ENCODE results near the gene CYTH1.

The CYTH1 gene

DNA sequence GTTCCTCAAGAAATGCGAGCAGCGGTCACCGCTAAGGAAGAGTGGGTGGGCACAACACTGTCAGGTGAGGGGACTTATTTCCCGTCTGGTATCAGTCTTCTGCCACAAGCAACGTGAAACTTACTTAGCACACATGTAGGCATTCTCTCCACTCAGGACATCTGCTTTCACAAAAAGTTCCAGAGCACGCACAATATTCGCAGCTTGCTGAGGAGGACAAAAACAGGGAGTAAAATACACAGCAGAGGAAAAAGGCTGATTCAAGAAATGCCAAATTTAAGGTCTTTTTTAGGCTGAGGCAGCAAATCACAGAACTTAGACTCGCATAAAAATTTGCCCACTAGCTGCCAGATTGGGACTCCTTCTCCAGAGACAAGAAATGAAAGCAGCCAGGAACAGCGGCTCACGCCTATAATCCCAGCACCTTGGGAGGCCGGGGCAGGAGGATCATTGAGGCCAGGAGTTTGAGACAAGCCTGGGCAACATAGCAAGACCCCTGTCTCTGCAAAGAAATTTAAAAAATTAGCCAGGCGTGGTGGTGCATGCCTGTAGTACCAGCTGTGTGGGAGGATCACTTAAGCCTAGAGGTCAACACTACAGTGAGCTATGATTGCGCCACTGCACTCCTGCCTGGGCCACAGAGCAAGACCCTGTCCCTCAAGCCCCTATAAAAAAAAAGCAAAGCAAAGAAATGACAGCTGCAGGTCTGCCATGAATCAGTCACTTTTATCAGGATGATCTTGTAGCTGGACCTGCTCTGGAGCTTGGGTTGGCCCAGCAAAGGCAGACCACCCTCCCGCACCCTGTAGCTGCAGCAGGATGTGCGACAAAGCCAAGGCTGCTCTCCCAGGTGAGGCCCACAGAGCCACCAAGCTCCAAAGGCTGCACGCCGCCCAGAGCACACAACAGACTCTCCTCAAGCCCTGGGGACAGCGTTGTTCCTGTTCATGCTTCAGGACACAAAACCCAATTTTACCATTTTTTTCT, 38.0 kb upstream of the CYTH1 start:
- Histone ChIP-seq H3K36me3 (peaks cover 87% of the 10 kb centered on the region), H3K4me3 (ENCODE audit: low read depth, low read length) (no peak overlapping the region), H3K27me3 (no peaks in the 10 kb centered on the region), H3K9me3 (no peaks in the 10 kb centered on the region), H3K4me1 (peaks cover 13% of the 10 kb centered on the region)
- TF ChIP-seq, protein P1, sequence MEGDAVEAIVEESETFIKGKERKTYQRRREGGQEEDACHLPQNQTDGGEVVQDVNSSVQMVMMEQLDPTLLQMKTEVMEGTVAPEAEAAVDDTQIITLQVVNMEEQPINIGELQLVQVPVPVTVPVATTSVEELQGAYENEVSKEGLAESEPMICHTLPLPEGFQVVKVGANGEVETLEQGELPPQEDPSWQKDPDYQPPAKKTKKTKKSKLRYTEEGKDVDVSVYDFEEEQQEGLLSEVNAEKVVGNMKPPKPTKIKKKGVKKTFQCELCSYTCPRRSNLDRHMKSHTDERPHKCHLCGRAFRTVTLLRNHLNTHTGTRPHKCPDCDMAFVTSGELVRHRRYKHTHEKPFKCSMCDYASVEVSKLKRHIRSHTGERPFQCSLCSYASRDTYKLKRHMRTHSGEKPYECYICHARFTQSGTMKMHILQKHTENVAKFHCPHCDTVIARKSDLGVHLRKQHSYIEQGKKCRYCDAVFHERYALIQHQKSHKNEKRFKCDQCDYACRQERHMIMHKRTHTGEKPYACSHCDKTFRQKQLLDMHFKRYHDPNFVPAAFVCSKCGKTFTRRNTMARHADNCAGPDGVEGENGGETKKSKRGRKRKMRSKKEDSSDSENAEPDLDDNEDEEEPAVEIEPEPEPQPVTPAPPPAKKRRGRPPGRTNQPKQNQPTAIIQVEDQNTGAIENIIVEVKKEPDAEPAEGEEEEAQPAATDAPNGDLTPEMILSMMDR (IDR thresholded peaks at IDR 0.05; ENCODE audit: low read depth, low read length), result no peak
- DNase-seq, result peak; percentile 47

DNA sequence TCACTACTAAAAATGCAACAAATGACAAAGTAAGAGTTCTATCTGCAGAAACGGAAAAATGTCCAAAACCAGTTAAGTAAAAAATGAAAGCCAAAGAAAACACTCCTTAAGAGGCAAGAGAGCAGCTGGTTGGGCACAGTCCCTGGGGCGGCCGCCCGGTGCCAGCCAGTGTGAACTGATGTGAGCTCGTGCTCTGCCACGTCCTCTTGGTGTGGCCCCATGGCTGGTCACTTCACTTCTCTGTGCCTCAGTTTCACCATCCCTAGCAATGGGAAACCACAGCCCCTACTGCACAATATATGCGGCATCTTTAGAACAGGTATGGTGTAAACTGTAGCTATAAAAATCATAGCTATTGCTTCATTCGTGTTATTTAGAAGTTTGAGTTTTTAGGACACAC, 37.3 kb upstream of the CYTH1 start:
- Histone ChIP-seq H3K4me1 (peaks cover 13% of the 10 kb centered on the region), H3K4me3 (ENCODE audit: low read depth, low read length) (no peak overlapping the region), H3K27me3 (no peaks in the 10 kb centered on the region), H3K36me3 (peaks cover 88% of the 10 kb centered on the region), H3K9me3 (no peaks in the 10 kb centered on the region)
- no peak for DNase-seq
- TF ChIP-seq, protein P1 (IDR thresholded peaks at IDR 0.05; ENCODE audit: low read depth, low read length), result no peak

DNA sequence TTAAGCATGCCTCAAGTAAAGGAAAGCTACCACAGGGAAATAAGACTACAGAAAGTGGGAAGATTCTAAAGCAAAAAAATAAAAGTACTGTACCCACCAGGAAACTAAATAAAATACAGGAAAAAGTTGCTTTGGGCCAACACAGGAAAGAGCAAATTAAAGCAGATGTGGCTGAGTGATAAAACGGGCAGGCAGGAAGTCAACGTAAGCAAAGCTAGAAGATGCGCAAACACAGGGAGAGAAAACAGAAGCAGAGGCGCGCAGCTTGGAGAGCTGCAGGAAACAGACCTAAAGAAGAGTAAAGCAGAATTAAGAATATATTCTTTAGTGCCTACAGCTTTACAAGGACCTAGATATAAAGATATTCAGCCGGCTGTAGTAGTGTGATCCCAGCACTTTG, 36.9 kb upstream of the CYTH1 start:
- no peak for DNase-seq
- TF ChIP-seq, protein P1 (IDR thresholded peaks at IDR 0.05; ENCODE audit: low read depth, low read length), result no peak
- H3K36me3 ChIP-seq, result peaks cover 89% of the 10 kb centered on the region
- no peaks in the 10 kb centered on the region for H3K9me3 ChIP-seq
- no peaks in the 10 kb centered on the region for H3K27me3 ChIP-seq
- no peak overlapping the region for H3K4me3 ChIP-seq (ENCODE audit: low read depth, low read length)
- peaks cover 13% of the 10 kb centered on the region for H3K4me1 ChIP-seq

DNA sequence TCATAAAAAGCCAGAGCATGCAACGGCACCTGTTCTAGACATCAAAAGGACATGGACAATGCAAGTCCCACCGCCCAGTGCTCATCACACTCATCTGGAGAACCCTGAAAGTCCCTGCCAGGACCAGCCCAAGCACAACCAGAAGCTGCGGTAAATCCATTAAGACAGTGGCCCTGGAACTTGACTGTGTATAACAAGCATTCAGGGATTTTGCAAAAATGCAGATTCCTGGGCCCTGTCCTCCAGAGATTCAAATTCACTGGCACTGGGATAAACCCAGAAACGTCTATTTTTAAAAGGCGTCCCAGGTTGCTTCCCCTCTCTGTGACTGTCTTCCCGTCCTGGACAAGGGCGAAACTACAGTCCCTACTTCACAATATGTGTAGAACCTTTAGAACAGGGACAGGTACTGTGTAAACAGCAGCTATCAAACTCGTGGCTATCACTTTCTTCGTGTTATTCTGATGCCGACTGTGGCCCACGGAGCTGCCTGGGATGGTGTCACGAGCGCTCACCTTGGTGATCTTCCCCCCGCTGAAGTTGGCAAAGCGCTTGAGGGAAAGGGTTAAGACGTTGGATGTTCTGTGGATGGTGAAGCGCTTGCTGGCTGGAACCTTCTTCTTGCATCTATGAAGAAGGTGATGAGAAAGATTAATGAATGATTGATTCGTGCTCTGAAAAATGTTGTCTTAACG, 36.2 kb upstream of the CYTH1 start:
- H3K9me3 ChIP-seq, result no peaks in the 10 kb centered on the region
- H3K36me3 ChIP-seq, result peaks cover 92% of the 10 kb centered on the region
- H3K4me3 ChIP-seq (ENCODE audit: low read depth, low read length), result no peak overlapping the region
- DNase-seq, result no peak
- TF ChIP-seq, protein P1 (IDR thresholded peaks at IDR 0.05; ENCODE audit: low read depth, low read length), result no peak
- peaks cover 13% of the 10 kb centered on the region for H3K4me1 ChIP-seq
- H3K27me3 ChIP-seq, result no peaks in the 10 kb centered on the region

DNA sequence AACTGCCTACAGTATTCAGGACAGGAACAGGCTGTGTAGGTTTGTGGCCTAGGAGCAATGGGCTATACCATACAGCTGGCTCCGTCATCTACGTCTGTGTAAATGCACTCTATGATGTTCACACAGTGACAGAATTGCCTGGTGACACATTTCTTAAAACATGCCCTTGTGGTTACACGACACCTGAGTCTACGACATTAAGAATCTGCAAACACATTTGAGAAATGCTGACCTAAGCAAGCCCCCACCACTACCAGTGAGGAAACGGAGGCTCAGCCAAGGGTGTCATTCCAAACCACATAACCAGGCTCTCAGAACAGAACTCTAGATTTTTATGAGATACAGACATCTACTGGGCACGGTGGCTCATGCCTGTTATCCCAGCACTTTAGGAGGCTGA, 35.0 kb upstream of the CYTH1 start:
- TF ChIP-seq, protein P1 (IDR thresholded peaks at IDR 0.05; ENCODE audit: low read depth, low read length), result no peak
- H3K27me3 ChIP-seq, result no peaks in the 10 kb centered on the region
- H3K9me3 ChIP-seq, result no peaks in the 10 kb centered on the region
- no peak overlapping the region for H3K4me3 ChIP-seq (ENCODE audit: low read depth, low read length)
- H3K36me3 ChIP-seq, result peaks cover 94% of the 10 kb centered on the region
- peaks cover 10% of the 10 kb centered on the region; the same call in 1 of the 2 replicates for H3K4me1 ChIP-seq
- DNase-seq, result no peak
